GM18858 (cell line): ENCODE measurements around the gene MRPS27.

Experiments used
- ATAC-seq: cut with Tn5 transposase; IDR thresholded peaks from one replicate; pipeline ENCODE4 v1.9.1; 2021; ENCODE audit not compliant: unreplicated experiment

The MRPS27 gene

GRCh38 chr5:72292411-72292810 is 27.6 kb downstream of the MRPS27 start:
- ATAC-seq, result no peak

- no peak for ATAC-seq
These were observed 28.4 kb downstream of the MRPS27 start for GRCh38 chr5:72291601-72292000.

GRCh38 chr5:72290356-72291133 is 29.5 kb downstream of the MRPS27 start:
- ATAC-seq, result no peak

GRCh38 chr5:72288924-72289323 is 31.1 kb downstream of the MRPS27 start:
- no peak for ATAC-seq

GRCh38 chr5:72286798-72287197 is 33.2 kb downstream of the MRPS27 start:
- ATAC-seq, result no peak

- ATAC-seq, result no peak
These were observed 34.6 kb downstream of the MRPS27 start for GRCh38 chr5:72285424-72285821.

- ATAC-seq, result no peak
These were observed 35.2 kb downstream of the MRPS27 start for GRCh38 chr5:72284559-72285423.

GRCh38 chr5:72283358-72283757 is 36.7 kb downstream of the MRPS27 start:
- ATAC-seq, result no peak

- no peak for ATAC-seq
These were observed 37.2 kb downstream of the MRPS27 start for GRCh38 chr5:72282878-72283277.

GRCh38 chr5:72281764-72282499 is 38.1 kb downstream of the MRPS27 start:
- no peak for ATAC-seq

GRCh38 chr5:72281430-72281763 is 38.6 kb downstream of the MRPS27 start:
- ATAC-seq, result no peak

- no peak for ATAC-seq
These were observed 39.4 kb downstream of the MRPS27 start for GRCh38 chr5:72280581-72281069.

GRCh38 chr5:72276219-72276752 is 43.8 kb downstream of the MRPS27 start:
- no peak for ATAC-seq

GRCh38 chr5:72273547-72273946 is 46.5 kb downstream of the MRPS27 start:
- ATAC-seq, result no peak

- no peak for ATAC-seq
These were observed 47.6 kb downstream of the MRPS27 start for GRCh38 chr5:72272398-72272797.

GRCh38 chr5:72271702-72272101 is 48.3 kb downstream of the MRPS27 start:
- no peak for ATAC-seq

GRCh38 chr5:72270037-72270436 is 50.0 kb downstream of the MRPS27 start:
- no peak for ATAC-seq

GRCh38 chr5:72269411-72269780 is 50.6 kb downstream of the MRPS27 start:
- ATAC-seq, result no peak

GRCh38 chr5:72268753-72269410 is 51.2 kb downstream of the MRPS27 start:
- no peak for ATAC-seq

- no peak for ATAC-seq
These were observed 51.8 kb downstream of the MRPS27 start for GRCh38 chr5:72268260-72268659.

- ATAC-seq, result no peak
These were observed 52.4 kb downstream of the MRPS27 start for GRCh38 chr5:72267685-72268084.
